ENCODE data around the gene DTHD1. TPM values are rescaled to one million over a fixed set of nuclear protein-coding genes. Genes with fewer than 3 reads are reported as not detected.

The DTHD1 gene
- total RNA-seq, 1 donor: not detected

DNA sequence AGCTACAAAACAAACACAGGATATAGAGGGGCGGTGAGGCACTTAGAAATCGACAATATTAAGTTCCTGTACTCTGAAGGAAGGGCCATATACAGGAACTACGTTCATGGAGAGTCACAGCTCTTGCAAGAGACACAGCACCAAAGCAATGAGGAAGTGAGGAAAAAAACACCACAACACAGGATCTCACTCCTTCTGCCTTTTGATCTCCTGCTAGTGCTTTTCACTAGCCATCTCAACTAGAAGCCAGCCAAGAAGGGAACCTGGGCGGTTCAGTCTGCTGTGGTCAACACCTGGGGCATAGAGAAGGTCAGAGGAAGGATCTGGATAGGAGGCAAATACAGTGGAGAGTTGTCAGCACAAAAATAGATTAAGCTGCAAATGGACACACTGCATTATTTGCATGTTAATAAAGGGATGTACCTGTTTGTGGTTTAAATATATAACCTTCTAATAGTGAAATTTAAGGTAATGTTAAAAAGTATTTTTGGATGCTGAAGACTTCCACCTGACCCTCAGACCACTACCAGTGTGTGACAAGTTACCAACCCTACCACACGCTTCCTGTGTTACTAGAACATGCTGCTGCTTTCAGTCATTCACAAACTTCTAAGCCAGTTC lies 104.6 kb downstream of the DTHD1 start:
- DNase-seq (ENCODE audit: low read depth): no peak
- H3K4me3 ChIP-seq (ENCODE audit: low read depth, low read length): no peak overlapping the region
- TF ChIP-seq, protein P1, sequence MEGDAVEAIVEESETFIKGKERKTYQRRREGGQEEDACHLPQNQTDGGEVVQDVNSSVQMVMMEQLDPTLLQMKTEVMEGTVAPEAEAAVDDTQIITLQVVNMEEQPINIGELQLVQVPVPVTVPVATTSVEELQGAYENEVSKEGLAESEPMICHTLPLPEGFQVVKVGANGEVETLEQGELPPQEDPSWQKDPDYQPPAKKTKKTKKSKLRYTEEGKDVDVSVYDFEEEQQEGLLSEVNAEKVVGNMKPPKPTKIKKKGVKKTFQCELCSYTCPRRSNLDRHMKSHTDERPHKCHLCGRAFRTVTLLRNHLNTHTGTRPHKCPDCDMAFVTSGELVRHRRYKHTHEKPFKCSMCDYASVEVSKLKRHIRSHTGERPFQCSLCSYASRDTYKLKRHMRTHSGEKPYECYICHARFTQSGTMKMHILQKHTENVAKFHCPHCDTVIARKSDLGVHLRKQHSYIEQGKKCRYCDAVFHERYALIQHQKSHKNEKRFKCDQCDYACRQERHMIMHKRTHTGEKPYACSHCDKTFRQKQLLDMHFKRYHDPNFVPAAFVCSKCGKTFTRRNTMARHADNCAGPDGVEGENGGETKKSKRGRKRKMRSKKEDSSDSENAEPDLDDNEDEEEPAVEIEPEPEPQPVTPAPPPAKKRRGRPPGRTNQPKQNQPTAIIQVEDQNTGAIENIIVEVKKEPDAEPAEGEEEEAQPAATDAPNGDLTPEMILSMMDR (IDR thresholded peaks at IDR 0.05; ENCODE audit: insufficient read depth, low read depth, low read length): no peak

DNA sequence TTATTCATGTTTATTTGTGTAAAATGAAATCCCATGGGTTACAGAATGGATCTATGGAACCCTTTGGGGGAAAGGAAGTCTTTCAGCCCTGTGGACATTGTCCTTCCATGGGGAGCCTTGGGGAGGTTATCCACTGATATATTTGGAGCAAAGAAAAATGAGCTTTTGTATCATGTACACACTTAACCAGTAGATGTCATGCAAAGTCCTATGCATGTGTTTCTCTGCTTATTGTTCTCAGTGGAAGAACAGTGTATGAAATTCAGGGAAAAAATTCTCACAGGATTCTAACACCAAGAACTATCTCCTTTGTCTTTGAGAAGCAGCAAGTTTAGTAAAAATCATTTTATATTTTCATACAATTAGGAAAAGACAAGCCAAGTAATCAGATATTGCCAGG lies 105.3 kb downstream of the DTHD1 start:
- TF ChIP-seq, protein P1 (IDR thresholded peaks at IDR 0.05; ENCODE audit: insufficient read depth, low read depth, low read length): no peak
- DNase-seq (ENCODE audit: low read depth): no peak
- H3K4me3 ChIP-seq (ENCODE audit: low read depth, low read length): no peak overlapping the region

DNA sequence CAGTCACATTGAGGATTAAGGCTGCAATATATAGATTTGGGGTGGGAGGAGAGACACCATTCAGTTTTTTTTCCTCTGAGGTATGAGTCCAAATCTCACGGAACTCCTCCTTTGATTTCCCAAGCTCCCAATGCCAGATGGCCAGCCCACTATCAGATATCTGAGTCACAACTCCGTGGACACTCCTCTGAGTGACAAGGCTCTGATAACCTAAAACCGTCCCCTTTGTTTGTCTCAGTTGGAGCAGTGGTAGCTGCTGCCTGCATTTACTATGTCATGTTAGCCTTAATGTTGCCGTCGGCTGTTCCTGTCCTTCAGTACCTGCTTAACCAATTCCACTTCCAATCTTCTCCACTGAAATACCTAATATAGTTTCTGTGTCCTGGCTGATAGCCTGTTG lies 107.3 kb downstream of the DTHD1 start:
- TF ChIP-seq, protein P1 (IDR thresholded peaks at IDR 0.05; ENCODE audit: insufficient read depth, low read depth, low read length): no peak
- H3K4me3 ChIP-seq (ENCODE audit: low read depth, low read length): no peak overlapping the region
- DNase-seq (ENCODE audit: low read depth): no peak

DNA sequence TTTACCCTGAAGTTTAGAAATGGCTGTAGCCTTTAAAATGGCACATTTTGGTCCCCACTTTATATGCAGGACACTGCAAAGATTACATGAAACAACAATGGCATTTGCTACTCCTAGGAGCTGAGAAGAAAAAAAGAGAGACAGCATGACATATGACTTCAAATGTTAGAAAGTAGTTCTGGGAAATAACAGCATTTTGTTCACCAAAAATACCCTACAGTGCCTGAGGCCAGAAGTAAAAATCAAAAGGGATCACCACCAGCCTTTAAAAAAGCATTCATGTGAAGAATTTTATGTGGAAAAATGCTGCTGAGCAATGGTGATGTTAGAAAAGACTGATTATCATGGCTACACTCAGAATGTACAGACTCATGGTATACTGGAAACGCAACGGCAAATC lies 110.0 kb downstream of the DTHD1 start:
- TF ChIP-seq, protein P1 (IDR thresholded peaks at IDR 0.05; ENCODE audit: insufficient read depth, low read depth, low read length): no peak
- no peak for DNase-seq (ENCODE audit: low read depth)
- no peak overlapping the region for H3K4me3 ChIP-seq (ENCODE audit: low read depth, low read length)

DNA sequence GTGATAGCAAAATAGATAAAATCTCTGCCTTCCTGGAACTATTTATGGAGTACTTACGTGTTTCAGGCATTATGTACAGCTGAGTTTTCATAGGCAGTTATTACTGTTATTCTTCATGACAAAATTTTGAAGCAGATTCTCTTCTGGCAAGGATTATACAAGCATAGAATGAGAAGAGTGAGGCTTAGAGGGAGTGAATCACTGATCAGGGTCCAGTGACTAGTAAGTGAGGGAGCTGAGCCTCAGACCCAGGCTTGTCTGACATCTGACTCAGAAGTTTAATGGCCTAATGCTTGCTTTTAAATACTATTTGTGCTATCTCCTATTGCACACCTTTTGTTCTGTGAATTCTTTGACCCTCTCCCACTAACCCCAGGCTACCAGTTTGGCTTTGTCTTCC lies 110.6 kb downstream of the DTHD1 start:
- DNase-seq (ENCODE audit: low read depth): no peak
- H3K4me3 ChIP-seq (ENCODE audit: low read depth, low read length): no peak overlapping the region
- TF ChIP-seq, protein P1 (IDR thresholded peaks at IDR 0.05; ENCODE audit: insufficient read depth, low read depth, low read length): no peak

DNA sequence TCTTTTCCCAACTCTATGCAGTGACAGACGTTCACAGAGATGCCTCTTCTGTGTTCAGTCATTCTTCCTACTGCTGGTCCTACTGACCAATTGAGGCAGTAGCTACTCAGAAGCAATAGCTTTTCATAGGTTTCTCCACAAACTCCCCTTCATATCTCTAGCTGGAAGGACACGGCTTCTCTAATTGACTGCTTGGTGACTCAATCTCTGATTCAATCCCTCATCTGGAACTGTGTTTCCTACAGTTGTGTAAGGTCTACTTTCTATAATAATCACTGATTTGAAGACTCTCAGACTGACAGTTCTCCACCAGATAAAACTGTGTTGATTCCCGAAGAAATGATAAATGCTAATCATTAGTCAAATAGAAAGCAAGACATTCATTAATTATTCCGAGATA lies 111.5 kb downstream of the DTHD1 start:
- no peak overlapping the region for H3K4me3 ChIP-seq (ENCODE audit: low read depth, low read length)
- TF ChIP-seq, protein P1 (IDR thresholded peaks at IDR 0.05; ENCODE audit: insufficient read depth, low read depth, low read length): no peak
- DNase-seq (ENCODE audit: low read depth): no peak

Other genes with a start within 250 kb of the DTHD1 start
- gene ARAP2, start 37.1 kb upstream of the DTHD1 start, total RNA-seq: 4.8 and 11.2 TPM in 2 replicates

Data from fibroblast of villous mesenchyme (primary cell).